ENCODE results near the gene SMIM1. TPM values are rescaled to one million over a fixed set of nuclear protein-coding genes. Genes with fewer than 3 reads are reported as not detected.

Gene SMIM1, protein sequence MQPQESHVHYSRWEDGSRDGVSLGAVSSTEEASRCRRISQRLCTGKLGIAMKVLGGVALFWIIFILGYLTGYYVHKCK
- 6.6 TPM for polyA plus RNA-seq (ENCODE audit: insufficient read length)
- long read RNA-seq, donor 1, transcript SMIM1-204 (4 exons, 446 nt) = major isoform, 7 of 37 reads
- long read RNA-seq, donor 1, transcript SMIM1-201 (4 exons, 547 nt) = minor isoform, 5 of 37 reads
- long read RNA-seq, donor 1, partial matches to known transcripts = 22 of 37 reads
- long read RNA-seq, donor 1, other reads (novel, unspliced or antisense) = 0 of 37 reads
- long read RNA-seq, donor 2, transcript SMIM1-201 (4 exons, 547 nt) = minor isoform, 5 of 20 reads
- long read RNA-seq, donor 2, transcript SMIM1-204 (4 exons, 446 nt) = major isoform, 8 of 20 reads
- long read RNA-seq, donor 2, partial matches to known transcripts = 6 of 20 reads
- long read RNA-seq, donor 2, other reads (novel, unspliced or antisense) = 0 of 20 reads
- long read RNA-seq, donor 3, transcript SMIM1-204 (4 exons, 446 nt) = major isoform, 13 of 22 reads
- long read RNA-seq, donor 3, partial matches to known transcripts = 6 of 22 reads
- long read RNA-seq, donor 3, other reads (novel, unspliced or antisense) = 0 of 22 reads
- long read RNA-seq, donor 4, partial matches to known transcripts = 0 of 7 reads
- long read RNA-seq, donor 4, other reads (novel, unspliced or antisense) = 0 of 7 reads
- long read RNA-seq, donor 5, transcript SMIM1-204 (4 exons, 446 nt) = major isoform, 13 of 43 reads
- long read RNA-seq, donor 5, transcript SMIM1-201 (4 exons, 547 nt) = minor isoform, 8 of 43 reads
- long read RNA-seq, donor 5, partial matches to known transcripts = 21 of 43 reads
- long read RNA-seq, donor 5, other reads (novel, unspliced or antisense) = 0 of 43 reads
- long read RNA-seq, donor 6, transcript SMIM1-204 (4 exons, 446 nt) = major isoform, 10 of 30 reads
- long read RNA-seq, donor 6, partial matches to known transcripts = 17 of 30 reads
- long read RNA-seq, donor 6, other reads (novel, unspliced or antisense) = 0 of 30 reads
- long read RNA-seq, donor 7, transcript SMIM1-201 (4 exons, 547 nt) = minor isoform, 5 of 23 reads
- long read RNA-seq, donor 7, transcript SMIM1-204 (4 exons, 446 nt) = major isoform, 11 of 23 reads
- long read RNA-seq, donor 7, partial matches to known transcripts = 6 of 23 reads
- long read RNA-seq, donor 7, other reads (novel, unspliced or antisense) = 0 of 23 reads
- long read RNA-seq, donor 8, partial matches to known transcripts = 0 of 4 reads
- long read RNA-seq, donor 8, other reads (novel, unspliced or antisense) = 0 of 4 reads

DNA sequence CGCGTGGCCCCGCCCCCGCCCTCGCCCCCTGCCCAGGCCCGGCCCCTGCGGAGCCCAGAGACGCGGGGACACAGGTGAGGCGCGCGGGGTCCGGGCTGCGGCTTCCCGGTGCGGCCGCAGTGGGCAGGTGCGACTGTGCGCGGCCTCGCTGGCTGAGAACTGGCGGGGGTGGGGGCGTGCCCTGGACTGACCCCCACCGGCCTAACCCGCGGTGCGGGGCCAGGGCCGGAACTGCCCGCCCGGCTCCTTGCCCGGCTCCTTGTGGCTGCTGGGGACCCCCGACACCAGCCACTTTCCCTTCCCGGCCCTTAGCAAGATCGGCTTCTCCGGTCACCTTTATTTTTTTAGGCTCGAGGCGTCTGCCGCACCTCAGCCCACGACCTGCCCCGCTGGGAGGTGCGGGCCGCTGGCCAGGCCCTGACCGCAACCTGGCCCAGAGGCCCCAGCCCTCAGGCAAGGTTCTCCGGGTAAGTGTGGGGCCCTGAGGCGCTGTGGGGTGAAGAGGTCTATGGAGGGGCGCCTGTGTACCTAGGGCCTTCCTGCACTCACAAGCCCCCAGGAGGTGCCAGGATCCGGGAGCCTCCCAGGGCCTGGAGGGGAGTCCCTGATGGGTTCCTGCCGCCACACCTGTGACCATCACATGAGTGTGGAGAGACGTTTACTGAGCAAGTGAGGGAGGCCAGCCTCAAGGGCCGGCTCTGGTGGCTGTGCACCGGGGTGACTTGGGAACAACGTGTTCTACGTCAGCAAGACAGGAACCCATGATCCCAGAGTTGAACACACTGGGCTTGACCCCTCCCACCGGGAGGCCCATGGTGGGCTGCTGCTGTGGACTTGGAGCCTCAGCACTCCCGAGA, at the start of gene SMIM1:
Gene SMIM1, plus strand, starts transcription at position 35 of the 857 bp plus-strand sequence. CDS start 2,625 bp downstream, outside the sequence.
- DNase-seq = no peak

DNA sequence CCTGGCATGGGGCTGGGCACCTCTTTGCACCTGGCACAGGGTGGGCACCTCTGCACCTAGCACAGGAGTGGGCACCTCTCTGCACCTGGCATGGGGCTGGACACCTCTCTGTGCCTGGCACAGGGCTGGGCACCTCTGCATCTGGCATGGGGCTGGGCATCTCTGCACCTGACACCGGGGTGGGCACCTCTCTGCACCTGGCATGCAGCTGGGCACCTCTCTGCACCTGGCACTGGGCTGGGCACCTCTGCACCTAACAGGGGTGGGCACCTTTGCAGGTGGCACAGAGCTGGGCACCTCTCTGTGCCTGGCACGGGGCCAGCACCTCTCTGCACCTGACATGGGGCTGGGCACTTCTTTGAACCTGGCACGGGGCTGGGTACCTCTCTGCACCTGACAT, 49.7 kb upstream of the SMIM1 start:
- no peak for DNase-seq

DNA sequence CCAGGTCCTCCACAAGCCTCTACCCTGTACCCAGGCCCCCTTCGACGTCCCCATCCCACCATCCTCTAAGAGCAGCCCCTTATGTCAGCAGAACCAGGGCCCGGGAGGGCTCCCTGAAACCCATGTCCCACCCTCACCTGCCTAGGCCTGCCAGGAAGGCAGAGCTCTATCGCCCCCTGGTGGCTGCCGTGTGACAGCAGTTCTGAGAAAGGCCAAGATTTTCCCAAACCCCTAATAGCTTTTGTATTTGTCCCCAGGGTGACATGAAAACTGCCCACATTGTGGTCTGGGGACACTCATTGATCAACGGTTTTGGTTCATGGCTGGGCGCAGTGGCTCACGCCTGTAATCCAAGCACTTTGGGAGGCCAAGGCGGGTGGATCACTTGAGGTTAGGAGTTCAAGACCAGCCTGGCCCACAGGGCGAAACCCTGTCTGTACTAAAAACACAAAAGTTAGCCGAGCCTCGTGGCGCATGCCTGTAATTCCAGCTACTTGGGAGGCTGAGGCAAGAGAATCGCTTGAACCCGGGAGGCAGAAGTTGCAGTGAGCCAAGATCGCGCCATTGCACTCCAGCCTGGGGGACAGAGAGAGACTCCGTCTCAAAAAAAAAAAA, 48.0 kb upstream of the SMIM1 start:
- DNase-seq = peak; percentile 60

DNA sequence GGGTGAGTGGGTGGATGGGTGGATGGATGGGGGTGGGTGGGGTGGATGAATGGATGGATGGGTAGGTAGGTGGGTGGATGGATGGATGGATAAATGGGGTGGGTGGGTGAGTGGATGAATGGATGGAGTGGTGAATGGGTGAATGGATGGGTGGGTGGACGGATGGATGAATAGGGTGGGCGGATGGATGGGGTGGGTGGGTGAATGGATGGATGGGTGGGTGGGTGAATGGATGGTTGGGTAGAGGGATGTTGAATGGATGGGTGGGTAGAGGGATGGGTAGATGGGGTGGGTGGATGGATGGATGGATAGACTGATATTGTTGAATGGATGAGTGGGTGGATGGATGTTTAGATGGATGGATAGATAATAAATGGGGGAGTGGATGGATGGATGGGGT, 47.2 kb upstream of the SMIM1 start:
- DNase-seq = no peak

DNA sequence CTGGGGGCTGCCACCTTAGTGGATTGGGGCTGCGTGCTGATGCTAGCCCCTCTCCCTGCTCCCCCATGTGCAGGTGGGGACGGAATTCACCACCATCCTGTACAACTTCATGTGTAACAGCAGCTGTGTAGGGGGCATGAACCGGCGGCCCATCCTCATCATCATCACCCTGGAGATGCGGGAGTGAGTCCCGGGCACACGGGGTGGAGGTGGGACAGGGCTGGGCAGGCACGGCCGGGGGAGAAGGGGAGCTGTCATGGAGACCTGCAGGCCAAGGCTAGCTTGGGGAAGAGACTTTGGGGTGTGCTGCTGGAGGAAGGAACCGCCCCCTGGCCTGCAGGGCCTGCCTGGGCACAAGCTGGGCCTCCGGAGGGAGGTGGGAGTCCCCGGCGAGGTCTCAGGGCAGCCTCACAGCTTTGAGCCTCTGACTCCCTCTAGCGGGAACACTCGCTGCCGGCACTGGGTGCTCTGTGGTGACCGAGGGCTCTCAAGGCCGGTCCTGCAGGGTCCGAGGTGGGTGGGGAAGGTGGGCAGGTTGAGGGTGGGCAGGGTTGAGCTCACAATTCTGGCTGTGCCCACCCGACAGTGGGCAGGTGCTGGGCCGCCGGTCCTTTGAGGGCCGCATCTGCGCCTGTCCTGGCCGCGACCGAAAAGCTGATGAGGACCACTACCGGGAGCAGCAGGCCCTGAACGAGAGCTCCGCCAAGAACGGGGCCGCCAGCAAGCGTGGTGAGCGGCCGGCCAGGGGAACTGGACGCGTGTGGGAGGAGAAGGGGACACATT, 45.3 kb upstream of the SMIM1 start:
- no peak for DNase-seq

DNA sequence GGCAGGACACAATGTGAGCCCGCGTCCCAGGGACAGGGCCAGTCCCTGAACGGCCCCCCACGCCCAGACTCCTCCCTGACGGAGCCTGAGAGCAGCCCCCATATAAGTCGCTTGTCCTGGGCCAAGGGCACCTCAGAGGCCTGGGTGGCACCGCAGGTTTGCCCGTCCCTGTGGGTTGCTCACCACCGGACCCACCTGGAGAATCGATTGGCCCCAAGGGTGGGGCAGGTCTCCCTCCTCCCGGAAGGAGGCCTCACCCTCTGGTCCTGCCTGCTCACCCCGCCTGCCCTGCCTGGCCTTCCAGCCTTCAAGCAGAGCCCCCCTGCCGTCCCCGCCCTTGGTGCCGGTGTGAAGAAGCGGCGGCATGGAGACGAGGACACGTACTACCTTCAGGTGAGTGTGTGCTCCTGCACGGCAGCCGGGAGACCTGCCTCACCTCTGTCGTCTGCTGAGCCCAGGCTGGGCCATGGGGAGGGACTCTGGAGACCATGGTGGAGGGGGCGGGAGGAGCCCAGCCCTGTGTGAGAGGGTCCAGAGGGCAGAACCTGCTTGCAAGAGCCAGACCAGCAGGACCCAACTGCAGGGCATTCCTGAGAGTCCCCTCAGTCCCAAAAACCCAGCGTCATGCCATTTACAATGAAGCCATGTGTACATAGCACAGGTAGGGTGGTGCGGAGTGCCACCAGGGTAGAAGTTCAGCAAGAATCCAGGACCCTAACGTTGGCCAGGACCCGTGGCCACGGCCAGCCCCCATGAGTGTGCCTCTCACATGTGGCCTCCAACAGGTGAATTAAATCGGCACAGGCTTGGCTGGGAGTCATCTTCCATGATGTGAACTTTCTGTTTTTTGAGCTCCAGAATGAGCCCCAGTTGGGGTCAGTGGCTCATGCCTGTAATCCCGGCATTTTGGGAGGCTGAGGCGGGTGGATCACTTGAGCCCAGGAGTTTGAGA, 44.4 kb upstream of the SMIM1 start:
- DNase-seq = no peak

DNA sequence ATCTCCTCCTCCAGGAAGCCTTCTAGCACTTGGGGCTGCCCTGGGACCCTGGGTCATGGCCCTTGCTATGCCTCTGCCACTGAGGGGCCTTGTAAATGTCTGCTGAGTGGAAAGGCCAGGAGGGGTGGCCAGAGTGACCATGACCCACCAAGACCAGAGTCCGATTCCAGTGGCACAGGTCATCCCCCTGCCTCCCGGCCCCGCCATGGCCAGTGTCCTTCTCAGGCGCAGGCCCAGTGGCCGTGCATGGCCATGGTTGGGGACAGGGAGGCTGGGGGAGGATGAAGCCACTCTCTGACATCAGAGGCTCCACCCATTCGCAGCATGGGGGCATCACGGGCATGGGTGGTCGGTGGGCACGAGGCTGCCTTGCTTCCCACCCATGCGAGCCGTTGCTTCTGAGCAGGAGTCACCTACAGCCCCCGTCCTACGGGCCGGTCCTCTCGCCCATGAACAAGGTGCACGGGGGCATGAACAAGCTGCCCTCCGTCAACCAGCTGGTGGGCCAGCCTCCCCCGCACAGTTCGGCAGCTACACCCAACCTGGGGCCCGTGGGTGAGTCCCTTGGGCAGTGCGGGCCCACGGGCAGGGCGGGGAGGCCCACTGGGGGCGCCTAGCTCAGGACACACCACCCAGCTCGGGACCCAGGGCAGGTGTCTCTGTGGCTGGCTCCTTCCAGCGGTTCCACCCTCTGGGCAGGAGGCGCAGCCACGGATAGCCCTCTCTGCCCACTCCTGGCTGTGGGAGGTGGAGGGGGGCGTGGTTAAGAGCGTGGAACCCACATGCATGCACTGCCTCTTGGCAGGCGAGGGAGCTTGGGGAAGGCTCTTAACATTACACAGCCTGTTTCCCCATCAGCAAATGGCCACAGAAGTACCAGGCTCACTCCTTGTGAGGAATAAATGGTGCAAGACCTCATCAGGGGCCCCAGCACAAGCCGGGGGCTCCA, 42.7 kb upstream of the SMIM1 start:
- no peak for DNase-seq

DNA sequence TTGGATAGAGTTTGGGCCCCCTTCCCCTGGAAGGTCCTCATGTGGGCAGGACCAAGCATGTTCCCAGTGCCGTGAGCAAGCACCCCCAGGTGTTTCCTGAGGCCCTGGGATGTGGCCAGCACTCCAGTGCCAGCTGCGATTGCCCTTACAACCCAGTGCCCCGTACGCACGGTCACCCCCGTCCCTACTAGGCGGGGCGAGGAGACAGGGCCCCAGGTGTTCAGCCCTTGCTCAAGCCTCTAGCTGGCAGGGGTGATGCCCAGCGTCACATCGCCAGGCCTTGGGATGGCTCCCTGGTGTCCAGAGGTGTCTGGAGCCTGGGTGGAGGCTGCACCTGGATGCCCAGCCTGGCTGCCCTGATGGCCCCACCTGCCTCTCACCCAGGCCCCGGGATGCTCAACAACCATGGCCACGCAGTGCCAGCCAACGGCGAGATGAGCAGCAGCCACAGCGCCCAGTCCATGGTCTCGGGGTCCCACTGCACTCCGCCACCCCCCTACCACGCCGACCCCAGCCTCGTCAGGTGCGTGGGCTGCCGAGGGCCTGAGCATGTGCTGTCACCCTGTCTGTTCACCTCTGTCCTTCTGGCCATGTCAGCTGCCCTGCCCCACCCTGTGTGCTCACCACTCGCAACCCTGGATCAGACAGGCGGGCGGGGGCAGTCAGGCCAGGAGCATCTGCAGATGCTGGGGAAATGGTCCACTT, 41.9 kb upstream of the SMIM1 start:
- DNase-seq = no peak

DNA sequence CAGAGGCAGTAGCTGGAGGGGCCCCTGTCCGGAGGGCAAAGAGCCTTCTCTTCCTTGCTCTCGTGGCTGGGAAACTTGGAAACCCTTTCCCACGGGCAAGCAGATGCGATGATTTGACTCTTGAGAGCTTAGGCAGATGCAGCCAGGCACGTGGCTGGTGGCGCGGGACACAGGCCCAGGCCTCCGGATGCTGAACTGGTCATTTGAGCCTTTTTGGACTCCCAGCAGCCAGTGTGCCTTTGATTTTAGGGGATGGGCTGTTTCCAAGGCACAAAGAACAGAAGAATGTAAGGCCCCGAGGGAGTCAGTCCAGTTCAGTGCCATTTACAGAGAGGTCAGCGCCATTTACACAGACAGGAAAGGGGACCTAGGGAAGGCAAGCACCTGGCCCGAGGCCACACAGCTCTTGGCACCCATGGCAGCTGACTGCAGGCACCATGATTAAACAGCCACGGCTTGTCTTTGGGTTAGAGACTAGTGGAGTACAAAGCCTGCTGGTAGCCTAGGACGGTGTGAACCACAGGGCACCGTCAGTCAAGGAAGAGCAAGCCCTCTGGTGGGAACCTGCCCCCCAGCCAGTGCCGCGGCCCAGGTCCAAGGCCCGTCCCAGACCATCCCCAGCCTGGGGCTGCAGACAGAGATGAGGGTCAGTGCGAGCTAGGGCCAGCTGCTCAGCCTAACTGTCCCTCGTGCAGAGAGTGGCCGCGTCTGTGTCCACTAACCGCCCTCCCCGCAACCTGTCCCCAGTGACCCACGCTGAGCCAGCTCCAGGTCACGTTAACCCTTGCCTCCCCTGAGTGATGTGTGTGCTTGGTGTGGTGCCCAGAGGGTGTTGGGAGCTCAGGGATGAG, 40.7 kb upstream of the SMIM1 start:
- DNase-seq = no peak

DNA sequence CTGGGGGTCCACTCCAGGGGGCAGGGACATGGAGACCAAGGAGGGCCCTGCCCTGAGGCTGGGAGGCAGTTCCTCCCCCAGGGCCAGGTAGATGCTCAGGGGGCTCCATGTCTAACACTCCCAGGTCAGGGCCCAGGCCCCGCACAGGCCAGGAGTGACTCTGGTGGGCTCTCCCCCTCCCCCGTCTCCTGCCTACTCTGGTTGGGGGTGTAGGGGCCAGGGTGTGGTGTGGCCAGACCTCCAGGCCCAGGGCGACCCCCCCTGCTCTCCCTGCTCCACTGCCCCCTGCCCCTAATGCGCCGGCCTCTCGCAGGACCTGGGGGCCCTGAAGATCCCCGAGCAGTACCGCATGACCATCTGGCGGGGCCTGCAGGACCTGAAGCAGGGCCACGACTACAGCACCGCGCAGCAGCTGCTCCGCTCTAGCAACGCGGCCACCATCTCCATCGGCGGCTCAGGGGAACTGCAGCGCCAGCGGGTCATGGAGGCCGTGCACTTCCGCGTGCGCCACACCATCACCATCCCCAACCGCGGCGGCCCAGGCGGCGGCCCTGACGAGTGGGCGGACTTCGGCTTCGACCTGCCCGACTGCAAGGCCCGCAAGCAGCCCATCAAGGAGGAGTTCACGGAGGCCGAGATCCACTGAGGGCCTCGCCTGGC, 40.0 kb upstream of the SMIM1 start:
- DNase-seq = no peak

DNA sequence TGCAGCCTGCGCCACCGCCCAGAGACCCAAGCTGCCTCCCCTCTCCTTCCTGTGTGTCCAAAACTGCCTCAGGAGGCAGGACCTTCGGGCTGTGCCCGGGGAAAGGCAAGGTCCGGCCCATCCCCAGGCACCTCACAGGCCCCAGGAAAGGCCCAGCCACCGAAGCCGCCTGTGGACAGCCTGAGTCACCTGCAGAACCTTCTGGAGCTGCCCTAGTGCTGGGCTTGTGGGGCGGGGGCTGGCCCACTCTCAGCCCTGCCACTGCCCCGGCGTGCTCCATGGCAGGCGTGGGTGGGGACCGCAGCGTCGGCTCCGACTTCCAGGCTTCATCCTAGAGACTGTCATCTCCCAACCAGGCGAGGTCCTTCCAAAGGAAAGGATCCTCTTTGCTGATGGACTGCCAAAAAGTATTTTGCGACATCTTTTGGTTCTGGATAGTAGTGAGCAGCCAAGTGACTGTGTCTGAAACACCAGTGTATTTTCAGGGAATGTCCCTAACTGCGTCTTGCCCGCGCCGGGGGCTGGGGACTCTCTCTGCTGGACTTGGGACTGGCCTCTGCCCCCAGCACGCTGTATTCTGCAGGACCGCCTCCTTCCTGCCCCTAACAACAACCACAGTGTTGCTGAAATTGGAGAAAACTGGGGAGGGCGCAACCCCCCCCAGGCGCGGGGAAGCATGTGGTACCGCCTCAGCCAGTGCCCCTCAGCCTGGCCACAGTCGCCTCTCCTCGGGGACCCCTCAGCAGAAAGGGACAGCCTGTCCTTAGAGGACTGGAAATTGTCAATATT, 39.3 kb upstream of the SMIM1 start:
- DNase-seq = no peak

DNA sequence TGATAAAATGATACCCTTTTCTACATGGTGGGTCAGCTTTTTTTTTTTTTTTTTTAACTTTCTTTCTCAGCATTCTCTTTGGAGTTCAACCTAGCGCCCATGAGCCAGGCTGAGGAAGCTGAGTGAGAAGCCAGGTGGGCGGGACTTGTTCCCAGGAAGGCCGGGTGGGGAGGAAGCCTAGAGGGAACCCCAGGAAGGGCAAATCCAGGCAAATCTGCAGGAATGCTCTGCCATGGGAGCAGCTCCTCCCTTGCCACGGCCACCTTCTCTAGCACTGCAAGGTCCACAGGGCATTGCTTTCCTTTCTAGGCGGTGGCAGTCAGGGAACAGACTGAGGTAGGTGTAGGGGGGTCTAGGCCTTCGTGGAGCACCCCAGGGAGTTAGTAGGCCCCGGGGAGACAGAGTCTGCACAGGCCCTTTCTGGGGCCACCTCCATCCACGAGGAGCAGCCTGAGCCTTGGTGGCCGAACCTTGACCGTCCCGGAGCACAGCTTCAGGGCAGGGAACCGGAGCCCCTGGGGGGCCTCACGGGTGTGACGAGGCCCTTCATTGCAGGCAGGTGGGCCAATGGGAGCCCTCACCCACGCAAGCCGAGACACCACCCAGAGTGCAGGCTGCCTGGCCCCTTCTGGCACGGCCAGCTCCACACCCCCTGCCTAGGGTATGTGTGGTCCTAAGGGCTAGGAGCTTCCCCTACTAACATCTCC, 38.5 kb upstream of the SMIM1 start:
- no peak for DNase-seq

DNA sequence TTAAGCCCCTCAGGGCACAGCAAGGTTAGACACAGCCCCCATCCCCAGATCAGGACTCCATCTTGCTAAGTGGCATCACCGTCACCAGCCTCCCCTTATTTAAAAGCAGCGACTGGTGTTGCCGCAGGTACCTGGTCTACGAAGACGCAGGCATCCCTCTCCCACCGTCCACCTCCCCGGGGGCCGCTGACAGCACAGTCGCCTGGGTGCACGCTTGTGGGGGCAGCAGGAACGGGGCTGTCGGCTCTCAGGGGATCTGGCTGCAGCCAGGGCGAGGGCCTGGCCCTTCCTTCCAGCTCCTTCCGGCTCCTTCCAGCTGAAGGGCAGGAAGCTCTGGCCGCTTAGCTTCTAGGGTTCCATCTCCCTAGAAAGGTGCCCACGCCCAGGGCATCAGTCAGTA, 37.9 kb upstream of the SMIM1 start:
- no peak for DNase-seq

Data from left kidney (tissue), 8 donors.